HPDE6-E6E7 (cell line): ENCODE results near the gene KIF6.

Source experiments
- DNase-seq: peaks from one replicate; pipeline ENCODE4 v3.0.0; 2011; ENCODE audit warnings: missing footprints; ENCODE audit errors: extremely low spot score

Gene KIF6

DNA sequence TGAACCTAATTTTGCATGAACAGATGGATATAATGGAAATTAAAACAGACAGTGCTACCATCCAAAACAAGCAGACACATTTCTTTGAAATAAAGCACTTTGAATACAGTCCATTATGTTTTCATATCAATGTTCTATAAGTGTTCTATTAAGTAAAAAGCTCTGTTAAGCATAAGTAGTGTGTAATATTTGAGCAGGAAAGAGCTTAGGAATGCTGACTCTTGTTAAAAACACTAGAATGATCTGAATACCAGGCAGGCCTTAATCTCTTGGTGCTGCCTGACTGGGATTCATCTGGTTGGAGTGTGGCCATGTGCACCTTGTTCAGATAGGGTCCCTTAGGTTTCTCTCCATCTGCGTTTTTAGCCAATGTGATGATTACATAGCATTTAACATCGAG is 130.9 kb downstream of the KIF6 start:
- no peak for DNase-seq

DNA sequence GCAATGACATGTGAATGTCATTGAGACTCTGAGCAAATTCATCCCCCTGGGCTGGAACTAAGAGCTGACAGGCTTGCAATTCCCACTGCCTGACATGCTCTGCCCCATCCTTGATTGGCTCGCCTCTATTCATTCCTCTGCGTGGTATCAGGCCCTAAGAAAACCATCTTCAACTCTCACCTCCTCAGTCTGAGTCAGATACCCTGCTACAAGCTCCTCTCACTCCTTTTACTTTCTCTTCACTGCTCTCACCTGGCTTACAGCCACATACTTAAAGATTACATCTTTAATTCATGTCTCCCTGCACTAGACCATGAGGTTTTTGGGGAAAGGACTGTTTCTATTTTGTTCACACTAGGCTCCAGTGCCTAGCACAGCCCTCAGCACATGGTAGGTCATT is 131.6 kb downstream of the KIF6 start:
- DNase-seq = no peak

DNA sequence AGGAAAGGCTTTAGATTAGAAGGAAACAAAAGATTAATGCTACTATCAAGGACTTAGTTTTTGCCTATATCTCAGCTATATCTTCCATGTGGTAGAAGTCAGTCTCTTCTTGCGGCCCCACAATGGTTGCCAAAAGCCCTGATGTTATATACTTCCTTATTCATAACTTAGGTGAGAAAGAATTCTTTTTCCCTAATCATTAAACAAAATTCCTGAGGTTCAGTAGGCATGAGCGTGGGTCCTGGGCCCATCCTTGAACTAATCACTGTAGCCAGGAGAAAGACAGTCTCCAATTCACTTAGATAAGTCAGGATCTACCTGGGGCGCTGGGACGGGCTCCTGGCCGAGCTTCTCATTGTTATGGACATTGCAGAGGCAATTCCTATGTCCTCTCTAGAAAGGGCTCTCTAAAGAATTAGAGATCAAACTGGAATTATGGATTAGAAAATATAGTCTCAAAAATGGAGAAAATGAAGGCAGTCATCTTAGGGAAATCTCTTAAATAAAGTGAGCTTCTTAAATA is 134.3 kb downstream of the KIF6 start:
- DNase-seq = no peak

DNA sequence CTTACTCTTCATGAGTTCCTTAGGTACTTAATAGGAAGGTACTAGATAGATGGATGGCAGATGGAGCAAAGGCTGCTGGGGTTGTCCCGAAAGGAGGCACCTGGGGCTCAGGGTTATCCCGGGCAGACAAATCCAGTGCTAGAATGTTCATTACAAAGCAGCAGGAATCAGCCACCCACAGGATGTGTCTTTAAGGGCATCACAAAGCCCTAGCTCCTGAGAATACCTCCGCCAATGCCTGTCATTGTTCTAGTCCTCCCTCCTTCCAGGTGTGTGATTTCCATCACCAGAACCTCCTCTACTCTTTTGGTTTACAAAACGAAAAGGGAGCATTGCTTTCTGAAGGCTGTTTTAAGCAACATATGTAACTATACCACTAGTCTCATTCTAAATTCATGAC is 138.1 kb downstream of the KIF6 start:
- no peak for DNase-seq

DNA sequence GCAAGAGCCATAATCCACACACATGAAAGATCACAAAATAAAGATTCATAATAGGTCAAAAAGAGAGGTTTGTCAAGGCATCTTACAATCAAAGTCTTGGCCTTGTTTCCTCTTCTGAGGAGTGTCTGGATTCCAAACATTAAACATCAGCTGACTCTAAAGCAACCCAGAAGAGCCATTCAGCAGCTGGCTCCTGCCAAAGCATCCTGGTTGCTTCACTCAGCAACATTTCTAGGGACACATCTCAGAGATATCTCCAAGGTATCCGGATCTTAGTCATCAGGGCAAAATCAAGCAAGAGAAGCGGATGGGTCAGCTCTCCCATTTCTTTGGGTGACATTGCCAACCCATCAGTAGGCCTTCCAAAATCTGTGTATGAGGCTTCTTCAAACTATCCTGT is 139.6 kb downstream of the KIF6 start:
- no peak for DNase-seq

DNA sequence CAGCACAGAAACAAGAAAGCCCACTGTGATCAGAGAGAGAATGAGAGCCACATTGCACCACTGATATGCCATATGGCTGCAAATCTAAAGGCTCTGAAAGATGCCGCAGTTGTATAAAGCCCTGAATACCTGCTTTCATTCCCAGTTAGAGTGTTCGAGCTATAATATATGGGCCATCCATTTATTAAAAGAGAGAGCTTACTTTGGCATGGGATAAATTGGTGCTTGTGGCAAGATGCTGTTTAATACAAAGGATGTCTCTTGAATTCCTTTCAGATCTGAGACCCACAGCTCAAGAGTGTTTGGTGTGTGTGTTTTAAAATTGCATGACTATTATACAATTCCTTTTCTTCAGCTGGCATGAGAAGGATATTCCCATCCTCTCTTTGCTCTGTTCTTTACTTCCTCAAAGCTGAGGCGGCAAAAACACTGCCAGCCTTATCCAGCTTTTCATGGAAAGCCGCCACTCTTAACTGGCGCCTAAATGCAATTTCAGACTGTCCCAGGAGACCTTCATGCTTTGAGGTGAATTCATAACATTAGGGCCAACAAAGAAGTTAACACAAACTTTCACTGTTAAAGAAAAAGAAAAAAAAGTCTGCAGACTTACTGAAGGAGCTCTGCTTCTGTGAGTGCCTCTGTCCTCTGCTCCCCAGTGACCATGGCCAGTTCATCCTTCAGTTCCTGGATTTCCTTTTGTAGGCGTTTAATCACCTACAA is 147.6 kb downstream of the KIF6 start:
- no peak for DNase-seq

DNA sequence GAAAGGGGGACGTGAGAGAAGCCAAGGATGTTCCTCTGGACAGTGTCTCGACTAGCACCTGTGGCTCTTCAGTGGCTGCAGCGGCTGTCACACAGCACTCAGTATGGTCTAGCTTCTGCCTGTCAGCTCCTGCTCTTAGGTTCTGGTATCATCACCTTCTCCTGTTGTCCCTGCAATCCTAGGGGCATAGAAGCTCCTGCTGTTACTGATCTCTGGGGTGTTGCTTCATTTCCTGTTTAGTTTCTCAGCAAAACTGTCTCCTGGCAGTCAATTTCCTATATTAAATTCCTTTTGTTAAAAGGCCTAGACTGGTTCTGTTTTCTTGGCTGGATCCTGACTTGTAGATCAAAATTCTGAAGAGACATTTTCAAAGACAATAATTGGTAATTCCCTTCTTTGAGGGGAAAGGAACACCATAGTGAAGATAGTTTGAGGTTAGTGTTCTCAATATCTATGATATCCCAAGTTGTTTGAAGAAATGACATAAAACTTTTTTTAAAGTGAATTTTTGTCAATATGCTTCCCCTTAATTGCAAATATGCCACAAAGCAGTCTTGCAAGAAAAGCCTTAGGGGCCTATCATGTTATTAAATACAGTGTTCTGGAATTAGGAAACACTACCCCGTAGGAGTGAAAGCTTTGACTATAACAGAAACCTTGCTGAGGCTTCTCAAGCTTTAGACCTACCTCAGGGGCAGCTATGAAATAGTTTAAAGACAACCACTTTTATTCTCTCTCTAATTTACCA is 148.5 kb downstream of the KIF6 start:
- DNase-seq = no peak

DNA sequence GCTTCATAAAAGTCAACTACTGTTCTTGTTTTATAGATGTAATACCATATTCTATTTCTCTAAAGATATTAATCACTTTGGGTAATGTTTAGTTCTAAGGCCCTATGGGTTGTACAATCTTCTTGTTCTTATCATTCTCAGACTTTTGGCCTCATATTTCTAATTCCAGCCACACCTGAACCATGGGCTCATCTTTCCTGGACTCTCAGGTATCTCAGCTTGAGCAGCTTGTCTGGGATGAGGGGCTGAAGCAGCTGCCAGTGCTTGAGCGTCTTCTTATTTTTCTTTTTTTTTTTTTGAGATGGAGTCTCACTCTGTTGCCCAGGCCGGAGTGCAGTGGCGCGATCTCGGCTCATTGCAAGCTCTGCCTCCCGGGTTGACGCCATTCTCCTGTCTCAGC is 150.2 kb downstream of the KIF6 start:
- DNase-seq = no peak

DNA sequence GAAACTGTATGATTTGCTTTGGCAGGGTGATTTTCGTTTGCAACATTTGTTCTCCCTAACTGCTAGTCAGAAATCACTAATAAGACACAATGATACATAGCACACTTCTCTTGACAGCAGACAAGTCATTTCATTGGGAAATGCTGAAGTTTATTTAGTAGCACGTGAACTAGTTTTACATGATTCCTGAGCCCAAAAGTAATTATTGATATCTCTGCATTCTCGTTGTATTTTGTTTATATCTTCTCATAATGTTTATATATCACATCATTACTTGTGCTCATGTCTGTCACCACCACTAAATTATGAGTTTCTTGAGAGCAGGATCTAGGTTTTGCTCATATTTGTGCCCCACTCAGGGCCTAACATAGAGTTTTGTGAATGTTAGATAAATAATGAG is 151.7 kb downstream of the KIF6 start:
- DNase-seq = no peak

DNA sequence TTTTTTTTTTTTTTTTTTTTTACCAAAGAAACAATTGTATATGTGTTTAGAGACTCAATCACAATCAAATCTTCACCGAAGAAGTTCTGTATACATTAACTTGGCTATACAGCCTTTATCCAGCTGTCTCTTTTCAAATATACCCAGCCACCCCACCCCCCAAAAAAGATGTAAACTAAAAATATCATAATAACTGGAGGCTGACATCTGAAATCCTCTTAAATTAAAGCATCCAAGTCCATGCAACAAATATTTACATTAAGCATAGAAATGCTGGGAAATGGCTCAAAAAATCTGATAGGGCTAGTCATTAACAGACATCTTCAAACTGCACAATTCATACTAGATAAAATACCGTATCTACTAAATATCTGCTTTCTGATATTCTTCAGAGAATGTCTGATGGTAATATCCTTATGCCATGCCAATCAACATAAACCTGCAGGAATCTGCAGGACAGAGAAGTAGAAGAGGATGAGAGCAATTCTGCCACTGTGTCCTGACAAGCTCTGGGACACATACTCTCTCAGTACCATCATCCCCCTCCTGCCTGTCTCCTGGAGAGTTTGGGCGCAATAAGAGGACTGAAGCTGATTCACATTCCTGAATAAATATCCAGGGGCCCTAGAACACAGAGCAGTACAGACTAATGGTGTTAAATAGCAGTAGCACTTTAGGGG is 152.4 kb downstream of the KIF6 start:
- DNase-seq = no peak

DNA sequence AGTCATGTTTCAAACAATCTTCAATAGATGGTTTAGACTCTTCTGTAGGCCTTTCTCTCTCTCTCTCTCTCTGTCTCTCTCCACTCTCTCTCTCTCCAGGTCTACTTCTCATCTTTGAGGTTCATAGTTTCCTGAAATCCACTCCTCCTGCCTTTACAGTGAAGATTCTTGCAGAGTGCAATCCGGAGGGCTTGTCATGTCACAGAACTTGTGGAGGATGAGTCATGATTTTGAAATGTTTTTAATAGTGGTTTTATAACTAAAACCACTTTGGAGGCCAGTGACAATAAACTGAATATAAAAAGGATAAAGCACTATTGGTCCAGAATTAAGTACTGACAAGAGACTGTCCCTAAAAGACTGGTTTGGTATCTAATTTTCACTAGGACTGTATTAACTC is 156.3 kb downstream of the KIF6 start:
- DNase-seq = no peak

DNA sequence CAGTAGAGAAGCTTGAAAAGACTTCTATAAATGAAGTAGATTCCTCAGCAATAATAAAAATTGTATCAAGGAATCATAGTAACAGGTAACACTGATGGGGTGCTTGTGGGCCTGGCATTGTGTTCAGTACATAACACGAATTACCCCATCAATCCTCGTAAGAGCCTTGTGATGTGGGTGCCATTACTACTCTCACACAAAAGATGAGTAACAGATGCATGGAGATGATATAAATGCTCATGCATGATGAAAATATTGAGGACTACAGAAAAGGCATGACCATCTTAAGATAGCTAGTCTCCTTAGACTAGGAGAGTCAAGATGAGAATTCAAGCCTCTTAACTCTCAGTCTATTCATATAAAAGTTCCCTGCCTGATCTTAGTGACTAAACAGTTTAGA is 158.1 kb downstream of the KIF6 start:
- no peak for DNase-seq

DNA sequence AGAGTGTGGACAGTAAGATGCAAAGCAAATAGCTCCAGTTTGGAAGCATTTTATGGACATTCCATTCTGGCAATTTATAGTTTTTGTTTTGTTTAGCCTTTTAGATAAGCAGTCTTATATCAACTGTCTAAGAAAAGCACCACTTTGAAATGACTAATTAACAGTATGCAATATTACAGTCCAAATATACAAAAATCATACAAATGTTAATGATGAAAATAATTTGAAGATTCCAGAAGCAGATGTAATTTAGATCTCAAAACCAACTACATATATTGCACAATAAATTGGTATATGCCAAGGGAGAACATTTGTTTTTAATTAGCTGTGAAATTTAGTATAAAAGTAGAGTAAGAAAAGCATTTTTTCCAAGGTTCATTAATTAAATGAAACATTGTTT is 158.8 kb downstream of the KIF6 start:
- DNase-seq = no peak

DNA sequence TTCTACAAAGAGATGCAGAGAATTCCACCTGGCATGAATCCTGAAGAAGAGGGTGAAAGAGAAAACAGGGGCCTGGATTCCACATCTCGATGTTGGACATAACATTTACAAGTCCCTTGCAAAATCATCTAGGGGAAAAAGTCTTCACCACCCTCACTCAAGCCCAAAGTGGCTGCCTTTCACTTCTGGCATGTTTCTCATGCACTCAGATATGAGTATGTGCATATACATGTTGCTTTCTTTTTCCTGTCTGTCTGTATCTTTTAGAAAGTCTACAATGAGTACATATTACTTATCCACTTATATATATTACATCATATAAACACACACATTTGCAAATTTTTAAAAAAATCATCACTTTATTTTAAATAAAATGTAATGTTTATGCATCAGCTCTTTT is 159.3 kb downstream of the KIF6 start:
- no peak for DNase-seq

DNA sequence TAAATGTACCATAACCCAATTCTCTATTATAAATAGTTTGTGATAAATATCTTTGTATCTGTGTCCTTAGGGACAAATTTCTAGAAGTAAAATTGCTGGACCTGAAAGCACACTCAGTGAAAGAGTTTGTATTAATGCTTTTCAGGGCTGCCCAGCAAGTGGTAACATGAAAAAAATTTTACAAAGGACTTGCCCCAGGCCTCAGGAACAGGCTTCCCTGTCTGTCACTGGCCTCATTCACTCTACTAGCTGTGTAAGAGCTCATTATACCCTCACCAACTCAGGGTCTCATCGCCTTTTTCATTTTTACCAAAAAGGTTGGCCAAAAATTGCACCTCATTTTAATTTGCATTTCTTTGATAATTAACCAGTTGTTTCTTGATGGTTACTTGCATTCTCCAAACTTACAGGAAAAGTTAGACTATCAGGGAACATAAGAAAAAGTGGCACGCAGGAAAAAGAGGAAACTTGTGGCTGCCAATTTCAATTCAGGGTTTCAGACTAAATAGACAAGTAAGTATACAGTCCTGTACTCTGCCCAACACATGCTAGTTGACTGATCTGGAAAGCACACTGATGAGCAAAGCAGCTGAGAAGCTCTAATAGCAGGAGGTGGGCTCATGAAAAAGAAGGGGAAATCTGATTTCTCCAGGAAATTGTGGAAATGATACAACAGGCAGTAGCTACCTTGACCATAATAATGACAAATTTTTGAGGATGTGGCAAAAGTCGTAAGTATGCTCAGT is 161.5 kb downstream of the KIF6 start:
- no peak for DNase-seq

DNA sequence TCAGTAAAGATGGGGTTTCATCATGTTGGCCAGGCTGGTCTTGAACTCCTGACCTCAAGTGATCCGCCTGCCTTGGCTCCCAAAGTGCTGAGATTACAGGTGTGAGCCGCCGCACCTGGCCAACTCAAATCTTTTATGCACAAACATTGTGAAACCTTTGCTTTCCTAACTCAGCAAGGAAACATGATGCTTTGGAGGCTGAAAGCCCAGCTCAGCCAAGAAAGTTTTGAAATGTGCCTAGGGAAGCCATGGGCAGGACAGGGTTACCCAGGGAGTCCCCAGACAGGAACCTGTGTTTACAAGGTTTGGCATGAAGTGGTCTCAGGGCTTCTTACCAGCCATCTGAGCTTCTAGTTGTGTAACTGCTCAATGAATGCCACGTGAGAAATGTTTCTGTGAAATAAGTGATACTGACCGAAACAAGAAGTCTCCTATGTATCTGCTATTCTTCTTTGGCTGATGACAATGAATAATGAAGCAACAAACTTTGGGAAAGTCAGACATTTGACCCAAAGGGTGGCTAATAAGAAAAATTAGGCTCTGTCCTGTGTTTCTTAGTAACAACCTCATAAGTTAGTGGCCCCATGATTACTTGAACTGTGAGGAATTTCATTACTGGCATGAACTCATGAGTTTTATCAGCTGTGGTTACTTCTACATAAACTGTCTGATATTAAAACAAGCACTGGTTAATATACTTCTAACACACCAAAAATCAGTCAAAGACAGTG is 163.5 kb downstream of the KIF6 start:
- no peak for DNase-seq

DNA sequence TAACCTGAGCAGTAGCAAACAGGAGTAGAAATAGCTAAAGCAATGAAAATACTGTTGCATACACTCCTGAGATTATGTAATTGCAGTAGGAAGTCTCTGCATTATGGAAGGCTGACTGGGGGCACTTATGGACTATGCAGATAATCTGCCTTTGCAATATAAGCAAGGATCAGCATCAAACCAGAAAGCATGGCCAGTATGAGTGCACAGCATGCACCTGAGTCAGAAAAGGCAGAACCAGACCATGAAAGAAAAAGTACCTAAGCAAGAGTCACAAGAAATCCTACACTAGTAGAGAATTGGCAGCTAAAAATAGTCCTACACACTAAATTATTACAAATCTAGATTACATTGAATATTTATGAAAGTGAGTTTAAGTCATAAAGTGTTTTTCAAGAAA is 164.3 kb downstream of the KIF6 start:
- no peak for DNase-seq

DNA sequence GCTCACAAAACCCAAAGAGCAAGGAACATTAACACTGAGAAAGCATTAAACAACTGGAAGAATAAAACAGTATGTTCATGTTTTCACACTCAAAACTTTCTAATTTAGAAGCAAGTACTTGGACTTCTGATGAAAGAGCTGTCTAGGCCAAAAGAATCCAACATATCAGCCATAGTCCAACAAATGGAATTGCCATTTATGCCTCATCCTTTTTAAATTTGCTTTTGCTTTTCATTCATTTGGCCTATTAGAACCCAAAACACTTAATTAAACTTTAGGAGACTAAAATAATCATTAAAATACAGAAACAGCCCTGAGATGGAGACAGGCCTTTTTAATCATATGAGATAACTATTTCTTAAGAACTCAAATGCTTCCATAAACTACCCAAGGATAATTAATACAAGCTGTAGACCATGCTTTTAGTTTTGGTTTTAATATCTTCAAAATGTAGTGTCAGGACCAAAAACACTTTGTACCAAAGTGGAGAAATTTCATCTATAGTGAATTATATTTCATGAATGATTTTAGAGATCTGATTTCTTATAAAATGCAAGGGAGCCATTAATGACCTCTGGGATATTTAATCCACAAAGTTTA is 166.5 kb downstream of the KIF6 start:
- DNase-seq = no peak

DNA sequence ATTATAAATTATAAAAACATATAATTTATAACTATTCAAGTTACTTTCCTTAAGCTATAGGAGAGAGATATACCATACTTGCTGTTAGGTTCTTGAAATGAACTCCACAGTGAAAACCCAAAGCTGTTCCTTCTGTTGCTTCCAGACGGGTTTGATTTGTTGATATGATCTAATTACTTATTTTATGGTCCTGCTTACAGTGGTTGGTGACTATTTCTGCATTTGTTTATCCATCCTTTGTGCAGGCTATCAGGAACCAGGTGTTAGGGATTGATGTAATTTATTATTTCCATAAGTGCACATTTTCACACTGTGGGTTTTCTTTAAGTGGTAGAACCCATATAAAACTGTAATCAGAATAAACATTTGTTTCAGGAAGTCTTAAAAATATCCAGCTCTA is 167.1 kb downstream of the KIF6 start:
- DNase-seq = no peak

DNA sequence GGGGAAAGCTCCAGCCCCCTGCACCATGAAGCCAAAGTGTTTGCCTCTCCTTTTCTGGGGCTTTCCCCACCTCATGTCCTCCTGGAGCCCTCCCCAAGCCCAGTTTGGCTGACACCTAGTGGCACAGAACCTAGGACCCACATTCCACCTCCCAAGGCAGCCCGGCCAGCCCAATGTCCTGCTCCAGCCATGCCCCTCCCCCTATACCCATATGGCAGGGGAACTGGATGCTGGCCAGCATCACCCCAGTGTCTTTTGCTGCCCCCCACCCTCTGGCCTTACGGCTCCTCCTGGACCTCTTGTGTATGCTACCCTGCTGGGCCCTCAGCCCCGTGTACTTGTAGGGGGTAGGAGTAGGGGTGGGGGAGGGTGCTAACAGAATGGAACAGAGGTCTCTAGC is 170.1 kb downstream of the KIF6 start:
- DNase-seq = no peak
